Liver (tissue), 3 donors: ENCODE measurements around the gene RAD9A.

Experiments used
- ATF3 ChIP-seq: IDR thresholded peaks from 2 replicates; pipeline ENCODE4 v1.6.1; 2016; ENCODE audit warnings: antibody characterized with exemption
- CTCF ChIP-seq: fragments of 150-350 bp; IDR thresholded peaks from 2 replicates; pipeline ENCODE4 v1.5.1; 2017; ENCODE audit warnings: improper control_type of control experiment, low read depth, low read length; ENCODE audit not compliant: missing input control
- EGR1 ChIP-seq, 2 donors: IDR thresholded peaks; 2 replicates each; pipeline ENCODE4 v1.6.1; 2016 to 2018; ENCODE audit warnings: antibody characterized with exemption in 2 of 2, low read depth in 2 of 2
- GABPA ChIP-seq, 2 donors: IDR thresholded peaks in 1 of 2; conservative IDR thresholded peaks in 1 of 2; 2 replicates each; pipeline ENCODE4 v1.6.1; 2016; ENCODE audit warnings: antibody characterized with exemption in 2 of 2, mild to moderate bottlenecking in 1 of 2, moderate library complexity in 1 of 2
- HNF4A ChIP-seq, 2 donors: conservative IDR thresholded peaks; 2 replicates each; pipeline ENCODE4 v1.6.1; 2016; ENCODE audit warnings: antibody characterized with exemption in 2 of 2, mild to moderate bottlenecking in 2 of 2
- MAX ChIP-seq: IDR thresholded peaks from 2 replicates; pipeline ENCODE4 v1.6.1; 2016; ENCODE audit warnings: antibody characterized with exemption
- RAD21 ChIP-seq, 2 donors: IDR thresholded peaks; 2 replicates each; pipeline ENCODE4 v1.6.1; 2016; ENCODE audit warnings: antibody characterized with exemption in 2 of 2, mild to moderate bottlenecking in 2 of 2
- REST ChIP-seq: IDR thresholded peaks from 2 replicates; pipeline ENCODE4 v1.6.1; 2016; ENCODE audit warnings: antibody characterized with exemption, mild to moderate bottlenecking
- RXRA ChIP-seq, 2 donors: IDR thresholded peaks; 2 replicates each; pipeline ENCODE4 v1.6.1; 2017 to 2018; ENCODE audit warnings: antibody characterized with exemption in 2 of 2, mild to moderate bottlenecking in 1 of 2
- SP1 ChIP-seq: IDR thresholded peaks from 2 replicates; pipeline ENCODE4 v1.6.1; 2018; ENCODE audit warnings: antibody characterized with exemption, mild to moderate bottlenecking
- TAF1 ChIP-seq: conservative IDR thresholded peaks from 2 replicates; pipeline ENCODE4 v1.6.1; 2016; ENCODE audit warnings: antibody characterized with exemption, mild to moderate bottlenecking
- YY1 ChIP-seq: IDR thresholded peaks from 2 replicates; pipeline ENCODE4 v1.6.1; 2016; ENCODE audit warnings: antibody characterized with exemption, mild to moderate bottlenecking
- donor health status: healthy.
- donor health status: healthy.

- no peak for TF ChIP-seq MAX
- no peak for TF ChIP-seq CTCF
- TF ChIP-seq SP1, result no peak
- no peak for TF ChIP-seq TAF1
- no peak for TF ChIP-seq ATF3
- no peak for TF ChIP-seq HNF4A (conservative IDR thresholded peaks at IDR 0.05)
- TF ChIP-seq RAD21 (IDR thresholded peaks at IDR 0.05), result no peak
- TF ChIP-seq EGR1 (IDR thresholded peaks at IDR 0.05; ENCODE audit: low read depth in 2 of 2), result no peak
- TF ChIP-seq YY1, result no peak
- no peak for TF ChIP-seq GABPA (IDR thresholded peaks at IDR 0.05 in 1 of 2, conservative IDR thresholded peaks at IDR 0.05 in 1 of 2)
- TF ChIP-seq RXRA (IDR thresholded peaks at IDR 0.05), result no peak
- no peak for TF ChIP-seq REST
Observed at GRCh38 chr11:67407688-67408163, 15.9 kb downstream of the RAD9A start.
